SU-DHL-6 (cell line): ENCODE data around the gene CDH13.

Source experiments
- EZH2phosphoT487 ChIP-seq: fragments of 200-600 bp; sonication (generic), shearing (Covaris generic); conservative IDR thresholded peaks from 2 replicates; pipeline ENCODE4 v1.6.1; 2018; ENCODE audit warnings: mild to moderate bottlenecking, antibody characterized with exemption, low read length, moderate library complexity, mixed read lengths
- TF ChIP-seq, protein P1 (sequence below): fragments of 200-600 bp; sonication (generic); IDR thresholded peaks from one replicate; pipeline ENCODE4 v1.5.1; 2017; ENCODE audit warnings: antibody characterized with exemption, mild to moderate bottlenecking, low read length, moderate library complexity; ENCODE audit not compliant: insufficient read depth, poor library complexity, severe bottlenecking

DNA sequence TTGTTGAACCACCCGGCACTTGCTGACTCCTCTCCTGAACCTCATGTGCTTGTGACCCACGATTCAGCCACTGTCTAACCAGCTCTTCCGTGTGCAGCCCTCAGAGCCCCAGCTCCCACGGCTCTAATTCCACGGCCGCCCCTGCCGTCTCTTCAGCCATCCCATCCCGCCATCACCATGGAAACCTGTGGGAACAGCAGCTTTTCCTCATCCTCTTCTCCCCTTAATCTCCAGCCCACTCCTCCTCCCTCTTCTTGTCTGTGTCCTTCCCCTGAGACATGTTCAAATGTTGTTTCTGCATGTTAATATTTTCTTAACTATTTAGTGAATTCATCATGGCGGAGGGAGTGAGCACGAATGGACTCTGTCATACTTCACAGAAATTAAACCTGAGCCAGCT lies 285.2 kb downstream of the CDH13 start:
- TF ChIP-seq, protein P1, sequence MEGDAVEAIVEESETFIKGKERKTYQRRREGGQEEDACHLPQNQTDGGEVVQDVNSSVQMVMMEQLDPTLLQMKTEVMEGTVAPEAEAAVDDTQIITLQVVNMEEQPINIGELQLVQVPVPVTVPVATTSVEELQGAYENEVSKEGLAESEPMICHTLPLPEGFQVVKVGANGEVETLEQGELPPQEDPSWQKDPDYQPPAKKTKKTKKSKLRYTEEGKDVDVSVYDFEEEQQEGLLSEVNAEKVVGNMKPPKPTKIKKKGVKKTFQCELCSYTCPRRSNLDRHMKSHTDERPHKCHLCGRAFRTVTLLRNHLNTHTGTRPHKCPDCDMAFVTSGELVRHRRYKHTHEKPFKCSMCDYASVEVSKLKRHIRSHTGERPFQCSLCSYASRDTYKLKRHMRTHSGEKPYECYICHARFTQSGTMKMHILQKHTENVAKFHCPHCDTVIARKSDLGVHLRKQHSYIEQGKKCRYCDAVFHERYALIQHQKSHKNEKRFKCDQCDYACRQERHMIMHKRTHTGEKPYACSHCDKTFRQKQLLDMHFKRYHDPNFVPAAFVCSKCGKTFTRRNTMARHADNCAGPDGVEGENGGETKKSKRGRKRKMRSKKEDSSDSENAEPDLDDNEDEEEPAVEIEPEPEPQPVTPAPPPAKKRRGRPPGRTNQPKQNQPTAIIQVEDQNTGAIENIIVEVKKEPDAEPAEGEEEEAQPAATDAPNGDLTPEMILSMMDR, result no peak
- no peak for TF ChIP-seq EZH2phosphoT487
